HepG2 (cell line): ENCODE data around the gene PCYOX1L. TPM values are rescaled to one million over a fixed set of nuclear protein-coding genes. Genes with fewer than 3 reads are reported as not detected.
A peak's percentile ranks its signal among the peaks of the same experiment; 100 is the strongest.

ENCODE experiments used
- ATM ChIP-seq: fragments of 450-650 bp; IDR thresholded peaks from 2 replicates; pipeline ENCODE4 v1.7.1; 2017; ENCODE audit warnings: mild to moderate bottlenecking, borderline replicate concordance
- BRCA1 ChIP-seq: sonication (generic); formaldehyde crosslinking; IDR thresholded peaks from 2 replicates; pipeline ENCODE4 v1.4.0; 2020; ENCODE audit warnings: missing genetic modification reagents
- EED ChIP-seq: sonication (generic); formaldehyde crosslinking; IDR thresholded peaks from 2 replicates; pipeline ENCODE4 v1.5.0; 2020; ENCODE audit warnings: mild to moderate bottlenecking, missing genetic modification reagents
- FOSL2 ChIP-seq: sonication (generic); formaldehyde crosslinking; IDR thresholded peaks from 2 replicates; pipeline ENCODE4 v1.4.0; 2020; ENCODE audit warnings: missing genetic modification reagents
- FOXP1 ChIP-seq, 2 experiments: fragments of 450-650 bp in 1 of 2; IDR thresholded peaks; 2 replicates each; pipeline ENCODE4 v1.6.1; 2017 to 2018; ENCODE audit warnings: antibody characterized with exemption in 1 of 2
- HMG20B ChIP-seq: conservative IDR thresholded peaks from 2 replicates; pipeline ENCODE4 v1.6.1; 2016; ENCODE audit warnings: missing genetic modification reagents, missing compliant biosample characterization
- KDM5B ChIP-seq: sonication (generic); formaldehyde crosslinking; IDR thresholded peaks from 2 replicates; pipeline ENCODE4 v1.4.0; 2020; ENCODE audit warnings: missing genetic modification reagents, mild to moderate bottlenecking, borderline replicate concordance
- MAFK ChIP-seq, 2 experiments: IDR thresholded peaks in 1 of 2; conservative IDR thresholded peaks in 1 of 2; 2 replicates each; pipeline ENCODE4 v1.6.1; 2011; ENCODE audit warnings: improper control_type of control experiment in 2 of 2, low read length in 2 of 2
- MIXL1 ChIP-seq: IDR thresholded peaks from 2 replicates; pipeline ENCODE4 v1.6.1; 2016
- NFIC ChIP-seq: IDR thresholded peaks from 2 replicates; pipeline ENCODE4 v1.6.1; 2012; ENCODE audit warnings: mild to moderate bottlenecking, low read length, inconsistent platforms
- NR3C1 ChIP-seq: sonication (generic); formaldehyde crosslinking; IDR thresholded peaks from 2 replicates; pipeline ENCODE4 v1.4.0; 2020; ENCODE audit warnings: missing genetic modification reagents
- PLRG1 ChIP-seq: fragments of 450-650 bp; conservative IDR thresholded peaks from 2 replicates; pipeline ENCODE4 v1.6.1; 2016
- RBAK ChIP-seq: sonication (generic); formaldehyde crosslinking; IDR thresholded peaks from 2 replicates; pipeline ENCODE4 v1.5.1; 2020; ENCODE audit warnings: mild to moderate bottlenecking, missing genetic modification reagents
- SALL2 ChIP-seq: sonication (generic); formaldehyde crosslinking; IDR thresholded peaks from 2 replicates; pipeline ENCODE4 v1.8.1; 2023; ENCODE audit warnings: mild to moderate bottlenecking, missing genetic modification reagents, inconsistent platforms
- SNAPC5 ChIP-seq: sonication (generic); formaldehyde crosslinking; IDR thresholded peaks from 2 replicates; pipeline ENCODE4 v1.8.1; 2023; ENCODE audit warnings: mild to moderate bottlenecking, missing genetic modification reagents, borderline replicate concordance
- SPEN ChIP-seq: sonication (generic); formaldehyde crosslinking; IDR thresholded peaks from 2 replicates; pipeline ENCODE4 v1.5.1; 2020; ENCODE audit warnings: low read depth, mild to moderate bottlenecking, missing genetic modification reagents
- TBP ChIP-seq: sonication (generic); formaldehyde crosslinking; IDR thresholded peaks from 2 replicates; pipeline ENCODE4 v1.5.0; 2020; ENCODE audit warnings: missing genetic modification reagents
- ZBTB7B ChIP-seq: sonication (generic); formaldehyde crosslinking; IDR thresholded peaks from 2 replicates; pipeline ENCODE4 v1.4.0; 2020; ENCODE audit warnings: missing genetic modification reagents
- ZFY ChIP-seq: sonication (generic); formaldehyde crosslinking; IDR thresholded peaks from 2 replicates; pipeline ENCODE4 v1.4.0; 2020; ENCODE audit warnings: missing genetic modification reagents
- ZKSCAN8 ChIP-seq: IDR thresholded peaks from 2 replicates; pipeline ENCODE4 v1.6.1; 2016; ENCODE audit warnings: borderline replicate concordance, missing genetic modification reagents, missing compliant biosample characterization
- ZNF350 ChIP-seq: sonication (generic); formaldehyde crosslinking; IDR thresholded peaks from 2 replicates; pipeline ENCODE4 v1.4.0; 2020; ENCODE audit warnings: mild to moderate bottlenecking, low read depth, missing genetic modification reagents, borderline replicate concordance
- ZNF605 ChIP-seq: sonication (generic); formaldehyde crosslinking; IDR thresholded peaks from 2 replicates; pipeline ENCODE4 v1.8.0; 2022; ENCODE audit warnings: mild to moderate bottlenecking, missing genetic modification reagents
- ZSCAN9 ChIP-seq: IDR thresholded peaks from 2 replicates; pipeline ENCODE4 v1.6.1; 2016; ENCODE audit warnings: borderline replicate concordance
- polyA plus RNA-seq, 8 experiments: library from polyadenylated mRNA; depleted of rRNA in 3 of 8; stranded (reverse) in 7 of 8; unstranded in 1 of 8; fragments of >200 nt; fragmentation: Illumina TruSeq in 4 of 8; extraction: Trizol in 4 of 8; gene quantifications; 2 replicates each; pipeline versions ENCODE4 v1.2.1 to v1.2.3, GENCODE V29; 2011 to 2016; ENCODE audit warnings: low read depth in 4 of 8, missing spikeins in 1 of 8, mixed read lengths in 1 of 8; ENCODE audit not compliant: insufficient read depth in 1 of 8
- total RNA-seq, 5 experiments: library from RNA; depleted of rRNA; stranded (reverse); fragments of >200 nt; fragmentation: Illumina TruSeq; extraction: Trizol; gene quantifications; 2 replicates each; pipeline ENCODE4 v1.2.3, GENCODE V29; 2016; ENCODE audit warnings: low read depth in 1 of 5
- TF ChIP-seq, protein P1 (sequence below): sonication (generic); formaldehyde crosslinking; IDR thresholded peaks from 2 replicates; pipeline ENCODE4 v1.4.0; 2020; ENCODE audit warnings: missing genetic modification reagents
- TF ChIP-seq, protein P2 (sequence below): IDR thresholded peaks from 2 replicates; pipeline ENCODE4 v1.6.1; 2018; ENCODE audit warnings: missing genetic modification reagents
- TF ChIP-seq, protein P3 (sequence below): sonication (generic); formaldehyde crosslinking; IDR thresholded peaks from 2 replicates; pipeline ENCODE4 v1.8.0; 2022; ENCODE audit warnings: missing genetic modification reagents, mild to moderate bottlenecking, moderate library complexity, borderline replicate concordance

Gene PCYOX1L
- total and polyA plus RNA-seq, 2 of the 13 experiments (the other 11 are each of a cell fraction or from before 2014, with no cell fraction given), result 1.00 to 3.7 TPM

DNA sequence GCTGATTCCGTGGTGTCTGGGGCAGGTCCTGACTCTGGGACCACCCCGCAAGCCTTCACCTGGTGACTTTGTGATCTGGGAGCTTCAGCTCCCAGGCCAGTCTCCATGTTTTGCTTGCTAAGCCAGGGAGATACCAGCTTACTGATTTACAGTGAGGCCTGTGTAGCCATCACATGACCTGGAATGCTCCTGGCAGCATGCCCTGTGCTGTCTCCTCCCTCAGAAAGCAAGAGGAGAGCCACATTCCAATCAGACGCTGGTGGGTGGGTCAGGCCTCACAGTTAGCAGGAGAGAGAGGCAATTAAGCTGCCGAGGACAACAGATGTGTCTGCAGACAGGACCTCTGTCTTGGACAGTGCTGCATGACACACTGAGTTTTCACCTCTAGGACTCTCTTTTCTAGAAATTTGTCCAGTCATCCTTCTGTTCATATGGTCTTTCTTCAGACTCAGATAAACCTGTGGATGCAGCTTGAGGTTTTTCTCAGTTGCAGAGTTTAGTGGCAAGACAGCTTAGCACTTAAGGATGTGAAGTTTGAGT is 37.0 kb upstream of the PCYOX1L start (continued):
- TF ChIP-seq, protein P1, sequence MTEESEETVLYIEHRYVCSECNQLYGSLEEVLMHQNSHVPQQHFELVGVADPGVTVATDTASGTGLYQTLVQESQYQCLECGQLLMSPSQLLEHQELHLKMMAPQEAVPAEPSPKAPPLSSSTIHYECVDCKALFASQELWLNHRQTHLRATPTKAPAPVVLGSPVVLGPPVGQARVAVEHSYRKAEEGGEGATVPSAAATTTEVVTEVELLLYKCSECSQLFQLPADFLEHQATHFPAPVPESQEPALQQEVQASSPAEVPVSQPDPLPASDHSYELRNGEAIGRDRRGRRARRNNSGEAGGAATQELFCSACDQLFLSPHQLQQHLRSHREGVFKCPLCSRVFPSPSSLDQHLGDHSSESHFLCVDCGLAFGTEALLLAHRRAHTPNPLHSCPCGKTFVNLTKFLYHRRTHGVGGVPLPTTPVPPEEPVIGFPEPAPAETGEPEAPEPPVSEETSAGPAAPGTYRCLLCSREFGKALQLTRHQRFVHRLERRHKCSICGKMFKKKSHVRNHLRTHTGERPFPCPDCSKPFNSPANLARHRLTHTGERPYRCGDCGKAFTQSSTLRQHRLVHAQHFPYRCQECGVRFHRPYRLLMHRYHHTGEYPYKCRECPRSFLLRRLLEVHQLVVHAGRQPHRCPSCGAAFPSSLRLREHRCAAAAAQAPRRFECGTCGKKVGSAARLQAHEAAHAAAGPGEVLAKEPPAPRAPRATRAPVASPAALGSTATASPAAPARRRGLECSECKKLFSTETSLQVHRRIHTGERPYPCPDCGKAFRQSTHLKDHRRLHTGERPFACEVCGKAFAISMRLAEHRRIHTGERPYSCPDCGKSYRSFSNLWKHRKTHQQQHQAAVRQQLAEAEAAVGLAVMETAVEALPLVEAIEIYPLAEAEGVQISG, result peak; percentile 75
- 0 out of 2 replicates have a peak, but pooled peaks have one; percentile 22 for TF ChIP-seq ZSCAN9
- no peak for TF ChIP-seq NR3C1
- no peak for TF ChIP-seq ZKSCAN8 (CRISPR knock-in tag)
- peak; percentile 23; the same call in 1 of the 2 replicates for TF ChIP-seq FOSL2 (CRISPR knock-in tag)
- TF ChIP-seq PLRG1, result no peak
- TF ChIP-seq ZNF350 (CRISPR knock-in tag), result no peak
- 0 out of 2 replicates have a peak, but pooled peaks have one; percentile 30 for TF ChIP-seq SALL2 (CRISPR knock-in tag)
- no peak for TF ChIP-seq EED (CRISPR knock-in tag)
- no peak for TF ChIP-seq FOXP1 (IDR thresholded peaks at IDR 0.05)
- peak; percentile 55; the same call in 1 of the 2 replicates for TF ChIP-seq FOXP1 (CRISPR knock-in tag; IDR thresholded peaks at IDR 0.05)
- peak; percentile 88 for TF ChIP-seq ZNF605 (CRISPR knock-in tag)
- 0 out of 2 replicates have a peak, but pooled peaks have one; percentile 34 for TF ChIP-seq SPEN
- no peak for TF ChIP-seq MAFK (conservative IDR thresholded peaks at IDR 0.05 in 1 of 2, IDR thresholded peaks at IDR 0.05 in 1 of 2; ENCODE audit: low read length in 2 of 2)
- TF ChIP-seq BRCA1 (CRISPR knock-in tag), result no peak
- TF ChIP-seq, protein P2, sequence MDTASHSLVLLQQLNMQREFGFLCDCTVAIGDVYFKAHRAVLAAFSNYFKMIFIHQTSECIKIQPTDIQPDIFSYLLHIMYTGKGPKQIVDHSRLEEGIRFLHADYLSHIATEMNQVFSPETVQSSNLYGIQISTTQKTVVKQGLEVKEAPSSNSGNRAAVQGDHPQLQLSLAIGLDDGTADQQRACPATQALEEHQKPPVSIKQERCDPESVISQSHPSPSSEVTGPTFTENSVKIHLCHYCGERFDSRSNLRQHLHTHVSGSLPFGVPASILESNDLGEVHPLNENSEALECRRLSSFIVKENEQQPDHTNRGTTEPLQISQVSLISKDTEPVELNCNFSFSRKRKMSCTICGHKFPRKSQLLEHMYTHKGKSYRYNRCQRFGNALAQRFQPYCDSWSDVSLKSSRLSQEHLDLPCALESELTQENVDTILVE (CRISPR knock-in tag), result 0 out of 2 replicates have a peak, but pooled peaks have one; percentile 74
- TF ChIP-seq, protein P3, sequence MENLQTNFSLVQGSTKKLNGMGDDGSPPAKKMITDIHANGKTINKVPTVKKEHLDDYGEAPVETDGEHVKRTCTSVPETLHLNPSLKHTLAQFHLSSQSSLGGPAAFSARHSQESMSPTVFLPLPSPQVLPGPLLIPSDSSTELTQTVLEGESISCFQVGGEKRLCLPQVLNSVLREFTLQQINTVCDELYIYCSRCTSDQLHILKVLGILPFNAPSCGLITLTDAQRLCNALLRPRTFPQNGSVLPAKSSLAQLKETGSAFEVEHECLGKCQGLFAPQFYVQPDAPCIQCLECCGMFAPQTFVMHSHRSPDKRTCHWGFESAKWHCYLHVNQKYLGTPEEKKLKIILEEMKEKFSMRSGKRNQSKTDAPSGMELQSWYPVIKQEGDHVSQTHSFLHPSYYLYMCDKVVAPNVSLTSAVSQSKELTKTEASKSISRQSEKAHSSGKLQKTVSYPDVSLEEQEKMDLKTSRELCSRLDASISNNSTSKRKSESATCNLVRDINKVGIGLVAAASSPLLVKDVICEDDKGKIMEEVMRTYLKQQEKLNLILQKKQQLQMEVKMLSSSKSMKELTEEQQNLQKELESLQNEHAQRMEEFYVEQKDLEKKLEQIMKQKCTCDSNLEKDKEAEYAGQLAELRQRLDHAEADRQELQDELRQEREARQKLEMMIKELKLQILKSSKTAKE (CRISPR knock-in tag), result no peak
- no peak for TF ChIP-seq RBAK (CRISPR knock-in tag)
- peak; percentile 62; the same call in 1 of the 2 replicates for TF ChIP-seq KDM5B (CRISPR knock-in tag)
- TF ChIP-seq MIXL1, result peak; percentile 46; the same call in 1 of the 2 replicates
- no peak for TF ChIP-seq ATM
- TF ChIP-seq SNAPC5, result no peak
- TF ChIP-seq HMG20B (CRISPR knock-in tag), result 0 out of 2 replicates have a peak, but pooled peaks have one; percentile 41
- peak; percentile 81 for TF ChIP-seq ZFY (CRISPR knock-in tag)
- no peak for TF ChIP-seq NFIC
- TF ChIP-seq TBP, result no peak
- no peak for TF ChIP-seq ZBTB7B (CRISPR knock-in tag)
